Nucleus accumbens (tissue), 56 donors: Measurements from ENCODE around the gene PDK1.
A peak's percentile ranks its signal among the peaks of the same experiment; 100 is the strongest.

Experiments used
- DNase-seq, 56 donors: peaks; one replicate each; lab custom pipeline; 2025; lab: John Stamatoyannopoulos, UW

The PDK1 gene

GRCh38 chr2:172634477-172634876 is 78.6 kb downstream of the PDK1 start:
- DNase-seq = no peak

GRCh38 chr2:172635548-172635947 is 79.7 kb downstream of the PDK1 start:
- no peak for DNase-seq

- no peak for DNase-seq
These were observed 83.4 kb downstream of the PDK1 start for GRCh38 chr2:172639256-172639655.

- DNase-seq = no peak
These were observed 83.9 kb downstream of the PDK1 start for GRCh38 chr2:172639823-172640222.

GRCh38 chr2:172640389-172640788 is 84.5 kb downstream of the PDK1 start:
- DNase-seq = no peak

- DNase-seq = no peak
These were observed 86.6 kb downstream of the PDK1 start for GRCh38 chr2:172642301-172643020.

GRCh38 chr2:172643142-172643541 is 87.3 kb downstream of the PDK1 start:
- peak in 4 of 56 donors; percentile 3 to 9 (median 6) for DNase-seq

- no peak for DNase-seq
These were observed 91.5 kb downstream of the PDK1 start for GRCh38 chr2:172647439-172647838.

GRCh38 chr2:172655091-172655837 is 99.4 kb downstream of the PDK1 start:
- DNase-seq = no peak

GRCh38 chr2:172655838-172656573 is 100.1 kb downstream of the PDK1 start:
- no peak for DNase-seq
